ENCODE results near the gene MON1B.

GRCh38 chr16:77190190-77190477, 856 bp upstream of the MON1B start:
- TF ChIP-seq SMC3 (IDR thresholded peaks at IDR 0.05; ENCODE audit: low read depth, low read length) (no peak), RFX5 (IDR thresholded peaks at IDR 0.05; ENCODE audit: low read depth, low read length) (no peak), CTCF (conservative IDR thresholded peaks at IDR 0.05; ENCODE audit: low read depth, low read length) (no peak), USF2 (IDR thresholded peaks at IDR 0.05; ENCODE audit: low read depth, low read length) (no peak), MXI1 (IDR thresholded peaks at IDR 0.05; ENCODE audit: borderline replicate concordance, low read depth, low read length) (no peak), CEBPB (IDR thresholded peaks at IDR 0.05; ENCODE audit: low read depth, low read length) (no peak), POLR2A (IDR thresholded peaks at IDR 0.05; ENCODE audit: low read depth, low read length) (no peak), MAFK (IDR thresholded peaks at IDR 0.05; ENCODE audit: low read depth, low read length) (no peak), RAD21 (IDR thresholded peaks at IDR 0.05; ENCODE audit: low read length) (no peak)
